GM23338 (cell line): ENCODE data around the gene GPR83. TPM values are rescaled to one million over a fixed set of nuclear protein-coding genes. Genes with fewer than 3 reads are reported as not detected.

Experiments
- ATAC-seq: fragments of 200-7000 bp; cut with Tn5 transposase; 3 replicates; pipeline ENCODE4 v1.9.1; 2020
- DNase-seq: peaks from one replicate; pipeline ENCODE4 v3.0.0-alpha.2; 2015; ENCODE audit warnings: low spot score
- H2AFZ ChIP-seq: fragments of 200-600 bp; sonication (generic); 2 replicates; pipeline ENCODE4 v1.8.0; 2016; ENCODE audit warnings: antibody characterized with exemption, mild to moderate bottlenecking, moderate library complexity
- H3F3A ChIP-seq: fragments of 200-600 bp; sonication (generic); replicated peaks from 2 replicates; pipeline ENCODE4 v1.8.0; 2017; ENCODE audit warnings: antibody characterized with exemption, mixed run types, low read depth
- H3K27ac ChIP-seq: fragments of 200-600 bp; sonication (generic); 2 replicates; pipeline ENCODE4 v1.6.1; 2016; ENCODE audit warnings: low read depth
- H3K27me3 ChIP-seq: fragments of 200-600 bp; sonication (generic); 2 replicates; pipeline ENCODE4 v1.8.0; 2016; ENCODE audit warnings: mild to moderate bottlenecking, mixed run types, moderate library complexity; ENCODE audit not compliant: insufficient read depth
- H3K36me3 ChIP-seq: fragments of 200-600 bp; sonication (generic); 2 replicates; pipeline ENCODE4 v1.8.0; 2016; ENCODE audit warnings: mild to moderate bottlenecking; ENCODE audit not compliant: insufficient read depth
- H3K4me1 ChIP-seq: fragments of 200-600 bp; sonication (generic); 2 replicates; pipeline ENCODE4 v1.8.0; 2016; ENCODE audit warnings: mild to moderate bottlenecking, moderate library complexity; ENCODE audit not compliant: insufficient read depth
- H3K4me2 ChIP-seq: fragments of 200-600 bp; sonication (generic); 2 replicates; pipeline ENCODE4 v1.7.1; 2017; ENCODE audit warnings: mixed run types
- H3K4me3 ChIP-seq: fragments of 200-600 bp; sonication (generic); 2 replicates; pipeline ENCODE4 v1.6.1; 2016; ENCODE audit warnings: mixed run types
- H3K79me2 ChIP-seq: fragments of 200-600 bp; sonication (generic); replicated peaks from 2 replicates; pipeline ENCODE4 v1.8.0; 2017; ENCODE audit warnings: mild to moderate bottlenecking; ENCODE audit not compliant: insufficient read depth
- H3K9me2 ChIP-seq: fragments of 200-600 bp; sonication (generic); 2 replicates; pipeline ENCODE4 v1.8.0; 2017; ENCODE audit not compliant: insufficient read depth
- H4K20me1 ChIP-seq: fragments of 200-600 bp; sonication (generic); replicated peaks from 2 replicates; pipeline ENCODE4 v1.8.0; 2017; ENCODE audit warnings: mild to moderate bottlenecking; ENCODE audit not compliant: insufficient read depth
- H3K27ac Mint-ChIP-seq: 2 replicates; pipeline ENCODE4 v1.8.0; 2020; ENCODE audit warnings: inconsistent platforms, mild to moderate bottlenecking, moderate library complexity, mixed read lengths
- H3K27me3 Mint-ChIP-seq: 3 replicates; pipeline ENCODE4 v1.8.0; 2022; ENCODE audit warnings: low read depth, mild to moderate bottlenecking, moderate library complexity, mixed read lengths, inconsistent platforms; ENCODE audit not compliant: insufficient read depth, poor library complexity
- H3K36me3 Mint-ChIP-seq: 3 replicates; pipeline ENCODE4 v1.8.0; 2021; ENCODE audit warnings: low read depth, mild to moderate bottlenecking, inconsistent platforms, moderate library complexity, mixed read lengths
- H3K4me1 Mint-ChIP-seq: 3 replicates; pipeline ENCODE4 v1.8.0; 2020; ENCODE audit warnings: mild to moderate bottlenecking, inconsistent platforms, mixed read lengths
- H3K4me3 Mint-ChIP-seq: 3 replicates; pipeline ENCODE4 v1.8.0; 2021; ENCODE audit warnings: moderate library complexity, mild to moderate bottlenecking, inconsistent platforms, mixed read lengths
- H3K9me3 Mint-ChIP-seq: 3 replicates; pipeline ENCODE4 v1.8.0; 2020; ENCODE audit warnings: moderate library complexity, mild to moderate bottlenecking, inconsistent platforms, mixed read lengths
- CREB1 ChIP-seq: fragments of 250-450 bp; sonication (Bioruptor Pico); IDR thresholded peaks from 2 replicates; pipeline ENCODE4 v1.5.0; 2020; ENCODE audit warnings: low read depth, mild to moderate bottlenecking, moderate library complexity
- CTCF ChIP-seq, 2 experiments: fragments of 200-600 bp in 1 of 2; sonication (generic) in 1 of 2; conservative IDR thresholded peaks; 2 replicates each; pipeline versions ENCODE4 v1.5.1 to v1.6.1; 2016 to 2017; ENCODE audit warnings: antibody characterized with exemption in 2 of 2, low read depth in 2 of 2, mild to moderate bottlenecking in 2 of 2, moderate library complexity in 1 of 2
- ETS1 ChIP-seq: IDR thresholded peaks from 2 replicates; pipeline ENCODE4 v1.6.1; 2016; ENCODE audit warnings: antibody characterized with exemption
- EZH2 ChIP-seq: fragments of 200-600 bp; sonication (generic); IDR thresholded peaks from one replicate; pipeline ENCODE4 v1.8.0; 2017; ENCODE audit warnings: antibody characterized with exemption, mild to moderate bottlenecking, low read depth; ENCODE audit not compliant: unreplicated experiment
- EZH2phosphoT487 ChIP-seq: fragments of 200-600 bp; sonication (generic); IDR thresholded peaks from one replicate; pipeline ENCODE4 v1.8.1; 2018; ENCODE audit warnings: antibody characterized with exemption; ENCODE audit not compliant: unreplicated experiment
- JUNB ChIP-seq: IDR thresholded peaks from one replicate; pipeline ENCODE4 v1.6.1; 2016; ENCODE audit warnings: antibody characterized with exemption; ENCODE audit not compliant: unreplicated experiment
- NANOG ChIP-seq: IDR thresholded peaks from 2 replicates; pipeline ENCODE4 v1.6.1; 2016; ENCODE audit warnings: antibody characterized with exemption, borderline replicate concordance
- POLR2AphosphoS5 ChIP-seq: IDR thresholded peaks from 2 replicates; pipeline ENCODE4 v1.6.1; 2016; ENCODE audit warnings: antibody characterized with exemption, low read depth
- REST ChIP-seq: IDR thresholded peaks from one replicate; pipeline ENCODE4 v1.6.1; 2018; ENCODE audit warnings: antibody characterized with exemption; ENCODE audit not compliant: unreplicated experiment
- STAT1 ChIP-seq: IDR thresholded peaks from one replicate; pipeline ENCODE4 v1.6.1; 2016; ENCODE audit warnings: antibody characterized with exemption; ENCODE audit not compliant: unreplicated experiment
- ZNF114 ChIP-seq: fragments of 250-450 bp; sonication (Bioruptor Pico); IDR thresholded peaks from 2 replicates; pipeline ENCODE4 v1.5.0; 2020; ENCODE audit warnings: mild to moderate bottlenecking, moderate library complexity
- ZNF331 ChIP-seq: fragments of 250-450 bp; sonication (Bioruptor Pico); IDR thresholded peaks from 2 replicates; pipeline ENCODE4 v1.5.0; 2020; ENCODE audit warnings: low read depth, mild to moderate bottlenecking, moderate library complexity
- ZNF462 ChIP-seq: fragments of 250-450 bp; sonication (Bioruptor Pico); IDR thresholded peaks from 2 replicates; pipeline ENCODE4 v1.5.0; 2020; ENCODE audit warnings: mild to moderate bottlenecking, moderate library complexity
- polyA plus RNA-seq: library from polyadenylated mRNA; unstranded; fragments of >200 nt; fragmentation: Nextera tagmentation; extraction: Ambion mirVana; gene quantifications from 2 replicates; pipeline ENCODE4 v1.2.1, GENCODE V29; 2016
- total RNA-seq: library from RNA; depleted of rRNA; stranded (reverse); fragments of >200 nt; shearing (Covaris generic); gene quantifications from 2 replicates; pipeline ENCODE4 v1.2.3, GENCODE V29; 2014

Gene GPR83
- total and polyA plus RNA-seq, 2 experiments from 2014 or later: 0.17 to 0.18 TPM

GRCh38 chr11:94396282-94396681, 4.9 kb downstream of the GPR83 start:
- no peak overlapping the region for H2AFZ ChIP-seq
- no peak overlapping the region for H3K27ac ChIP-seq
- Mint-ChIP-seq H3K27ac (no peak overlapping the region), H3K27me3 (peaks cover 23% of the 10 kb centered on the region), H3K9me3 (peaks cover 9% of the 10 kb centered on the region), H3K36me3 (no peaks in the 10 kb centered on the region; the same call in 2 of the 3 replicates), H3K4me3 (no peak overlapping the region), H3K4me1 (peaks cover 7% of the 10 kb centered on the region)
- ATAC-seq (no peak), DNase-seq (no peak)
- no peaks in the 10 kb centered on the region for H3F3A ChIP-seq
- H3K27me3 ChIP-seq: peaks cover 25% of the 10 kb centered on the region
- H3K4me1 ChIP-seq: peaks cover 5% of the 10 kb centered on the region; the same call in 1 of the 2 replicates
- no peak overlapping the region for H3K4me2 ChIP-seq
- H3K79me2 ChIP-seq: no peaks in the 10 kb centered on the region
- H4K20me1 ChIP-seq: no peaks in the 10 kb centered on the region
- H3K36me3 ChIP-seq: no peaks in the 10 kb centered on the region
- H3K9me2 ChIP-seq: peaks cover 9% of the 10 kb centered on the region; the same call in 1 of the 2 replicates
- TF ChIP-seq CREB1: no peak
- TF ChIP-seq NANOG: no peak
- no peak for TF ChIP-seq EZH2phosphoT487
- TF ChIP-seq REST: no peak
- TF ChIP-seq CTCF (conservative IDR thresholded peaks at IDR 0.05; ENCODE audit: low read depth in 2 of 2): no peak
- TF ChIP-seq ETS1: no peak
- no peak for TF ChIP-seq ZNF114 (CRISPR knock-in tag)
- no peak for TF ChIP-seq STAT1
- TF ChIP-seq ZNF462: no peak
- TF ChIP-seq JUNB: no peak
- no peak for TF ChIP-seq ZNF331 (CRISPR knock-in tag)
- TF ChIP-seq POLR2AphosphoS5: no peak
- no peak for TF ChIP-seq EZH2
- H3K4me3 ChIP-seq: no peak overlapping the region
